Osteoblast (primary cell): ENCODE data around the gene EIF3B. TPM values are rescaled to one million over a fixed set of nuclear protein-coding genes. Genes with fewer than 3 reads are reported as not detected.
A peak's percentile ranks its signal among the peaks of the same experiment; 100 is the strongest.
"Not testable (repeated sequence)": the region's sequence is repeated elsewhere in the genome, so short reads cannot be mapped to it uniquely, and the experiment has no call there.

ENCODE experiments used
- DNase-seq: peaks from one replicate; pipeline ENCODE4 v3.0.0; 2011; ENCODE audit warnings: low spot score, mixed read lengths; ENCODE audit not compliant: insufficient read length; ENCODE audit errors: missing footprints
- H2AFZ ChIP-seq: 2 replicates; pipeline ENCODE4 v1.6.0; 2011; ENCODE audit warnings: mild to moderate bottlenecking, low read length
- H3K27ac ChIP-seq: 2 replicates; pipeline ENCODE4 v1.5.1; 2011; ENCODE audit warnings: mild to moderate bottlenecking, low read depth, low read length, moderate library complexity
- H3K27me3 ChIP-seq: 2 replicates; pipeline ENCODE4 v1.6.0; 2012; ENCODE audit warnings: mild to moderate bottlenecking, control low read depth, inconsistent platforms, low read length, moderate library complexity; ENCODE audit not compliant: insufficient read depth
- H3K36me3 ChIP-seq: 2 replicates; pipeline ENCODE4 v1.5.1; 2011; ENCODE audit warnings: mild to moderate bottlenecking, low read length, control low read depth, moderate library complexity; ENCODE audit not compliant: insufficient read depth
- H3K4me1 ChIP-seq: 2 replicates; pipeline ENCODE4 v1.5.1; 2011; ENCODE audit warnings: mild to moderate bottlenecking, low read length, control low read depth, moderate library complexity; ENCODE audit not compliant: insufficient read depth
- H3K4me2 ChIP-seq: 2 replicates; pipeline ENCODE4 v1.6.0; 2011; ENCODE audit warnings: mild to moderate bottlenecking, low read length; ENCODE audit not compliant: insufficient read depth
- H3K4me3 ChIP-seq: fragments of 200-600 bp; sonication (generic); 3 replicates; pipeline ENCODE4 v1.5.1; 2012; ENCODE audit warnings: mild to moderate bottlenecking, low read length, inconsistent platforms; ENCODE audit not compliant: insufficient read depth
- H3K79me2 ChIP-seq: 2 replicates; pipeline ENCODE4 v1.6.0; 2012; ENCODE audit warnings: mild to moderate bottlenecking, low read length, control low read depth, inconsistent platforms; ENCODE audit not compliant: insufficient read depth
- H3K9me3 ChIP-seq: 2 replicates; pipeline ENCODE4 v1.5.1; 2011; ENCODE audit warnings: low read depth, low read length, control low read depth
- H4K20me1 ChIP-seq: 2 replicates; pipeline ENCODE4 v1.6.0; 2012; ENCODE audit warnings: mild to moderate bottlenecking, low read length, control low read depth; ENCODE audit not compliant: insufficient read depth
- total RNA-seq: library from RNA; depleted of rRNA; stranded (reverse); fragments of >200 nt; gene quantifications from 2 replicates; pipeline ENCODE4 v1.2.3, GENCODE V29; 2012
- TF ChIP-seq, protein P1 (sequence below): IDR thresholded peaks from 2 replicates; pipeline ENCODE4 v1.5.1; 2011; ENCODE audit warnings: mild to moderate bottlenecking, low read depth, low read length, moderate library complexity; ENCODE audit errors: extremely low read depth

The EIF3B gene
- total RNA-seq, 1 donor: 176 TPM

DNA sequence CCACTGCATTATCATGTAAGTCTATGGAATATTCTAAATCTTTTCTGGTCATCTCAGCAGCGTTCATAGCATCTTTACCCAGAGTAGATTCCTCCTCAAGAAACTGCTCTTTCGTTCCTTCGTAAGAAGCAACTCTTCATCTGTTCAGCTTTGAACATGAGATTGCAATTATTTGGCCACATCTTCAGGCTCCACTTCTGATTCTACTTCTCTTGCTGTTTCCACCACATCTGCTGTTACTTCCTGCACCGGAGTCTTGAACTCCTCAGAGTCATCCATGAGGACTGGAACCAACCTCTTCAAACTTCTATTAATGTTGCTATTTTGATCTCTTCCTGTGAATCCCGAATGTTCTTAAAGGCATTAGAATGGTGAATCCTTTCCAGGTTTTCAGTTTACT is 61.4 kb downstream of the EIF3B start:
- H2AFZ ChIP-seq: no peak overlapping the region
- no peaks in the 10 kb centered on the region for H3K9me3 ChIP-seq
- H3K4me3 ChIP-seq: no peak overlapping the region
- H3K36me3 ChIP-seq: no peaks in the 10 kb centered on the region
- peak; percentile 4 for DNase-seq
- H3K4me1 ChIP-seq: peaks cover 33% of the 10 kb centered on the region
- H4K20me1 ChIP-seq: peaks cover 2% of the 10 kb centered on the region
- H3K4me2 ChIP-seq: no peak overlapping the region
- H3K79me2 ChIP-seq: peaks cover 24% of the 10 kb centered on the region
- no peaks in the 10 kb centered on the region for H3K27me3 ChIP-seq
- no peak overlapping the region for H3K27ac ChIP-seq
- TF ChIP-seq, protein P1, sequence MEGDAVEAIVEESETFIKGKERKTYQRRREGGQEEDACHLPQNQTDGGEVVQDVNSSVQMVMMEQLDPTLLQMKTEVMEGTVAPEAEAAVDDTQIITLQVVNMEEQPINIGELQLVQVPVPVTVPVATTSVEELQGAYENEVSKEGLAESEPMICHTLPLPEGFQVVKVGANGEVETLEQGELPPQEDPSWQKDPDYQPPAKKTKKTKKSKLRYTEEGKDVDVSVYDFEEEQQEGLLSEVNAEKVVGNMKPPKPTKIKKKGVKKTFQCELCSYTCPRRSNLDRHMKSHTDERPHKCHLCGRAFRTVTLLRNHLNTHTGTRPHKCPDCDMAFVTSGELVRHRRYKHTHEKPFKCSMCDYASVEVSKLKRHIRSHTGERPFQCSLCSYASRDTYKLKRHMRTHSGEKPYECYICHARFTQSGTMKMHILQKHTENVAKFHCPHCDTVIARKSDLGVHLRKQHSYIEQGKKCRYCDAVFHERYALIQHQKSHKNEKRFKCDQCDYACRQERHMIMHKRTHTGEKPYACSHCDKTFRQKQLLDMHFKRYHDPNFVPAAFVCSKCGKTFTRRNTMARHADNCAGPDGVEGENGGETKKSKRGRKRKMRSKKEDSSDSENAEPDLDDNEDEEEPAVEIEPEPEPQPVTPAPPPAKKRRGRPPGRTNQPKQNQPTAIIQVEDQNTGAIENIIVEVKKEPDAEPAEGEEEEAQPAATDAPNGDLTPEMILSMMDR: no peak

DNA sequence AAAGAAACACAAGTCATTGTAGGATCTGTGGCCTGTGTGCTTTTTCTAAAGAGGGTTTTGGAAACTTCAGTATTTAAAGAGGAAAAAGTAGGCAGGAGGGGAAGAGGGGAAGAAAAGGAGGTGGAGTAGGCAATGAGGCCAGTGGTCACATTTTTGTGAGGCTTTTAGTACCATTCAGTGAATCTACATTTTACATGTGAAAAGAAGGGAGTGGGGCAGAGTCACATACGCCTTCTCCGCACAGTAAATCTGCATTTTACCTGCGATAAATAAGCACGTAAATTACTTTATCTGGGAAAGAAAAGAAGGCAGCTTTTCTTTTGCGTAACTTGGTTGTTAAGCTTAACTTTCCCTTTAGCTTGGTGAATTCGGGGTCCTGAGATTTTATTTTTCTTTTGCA is 62.0 kb downstream of the EIF3B start:
- TF ChIP-seq, protein P1: no peak
- no peak overlapping the region for H2AFZ ChIP-seq
- no peak overlapping the region for H3K4me3 ChIP-seq
- H4K20me1 ChIP-seq: peaks cover 2% of the 10 kb centered on the region
- DNase-seq: no peak
- H3K4me2 ChIP-seq: no peak overlapping the region
- H3K9me3 ChIP-seq: no peaks in the 10 kb centered on the region
- peaks cover 22% of the 10 kb centered on the region for H3K79me2 ChIP-seq
- peaks cover 31% of the 10 kb centered on the region for H3K4me1 ChIP-seq
- no peaks in the 10 kb centered on the region for H3K27me3 ChIP-seq
- no peaks in the 10 kb centered on the region for H3K36me3 ChIP-seq
- H3K27ac ChIP-seq: no peak overlapping the region

DNA sequence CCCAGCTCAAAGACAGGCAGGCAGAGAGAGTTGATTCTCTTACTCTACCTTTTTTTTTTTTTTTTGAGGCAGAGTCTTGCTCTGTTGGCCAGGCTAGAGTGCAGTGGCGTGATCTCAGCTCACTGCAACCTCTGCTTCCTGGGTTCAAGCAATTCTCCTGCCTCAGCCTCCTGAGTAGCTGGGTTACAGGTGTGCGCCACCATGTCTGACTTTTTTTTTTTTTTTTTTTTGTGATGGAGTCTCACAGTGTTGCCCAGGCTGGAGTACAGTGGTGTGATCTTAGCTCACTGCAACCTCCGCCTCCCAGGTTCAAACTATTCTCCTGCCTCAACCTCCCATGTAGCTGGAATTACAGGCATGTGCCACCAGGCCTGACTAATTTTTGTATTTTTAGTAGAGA is 62.6 kb downstream of the EIF3B start:
- H3K4me1 ChIP-seq: peaks cover 25% of the 10 kb centered on the region
- DNase-seq, H3K27me3 ChIP-seq, H3K4me2 ChIP-seq, H4K20me1 ChIP-seq, H3K9me3 ChIP-seq, H3K4me3 ChIP-seq, H3K36me3 ChIP-seq, H2AFZ ChIP-seq: not testable (repeated sequence)
- H3K79me2 ChIP-seq: peaks cover 20% of the 10 kb centered on the region
- H3K27ac ChIP-seq: peak overlapping the region; percentile 54

DNA sequence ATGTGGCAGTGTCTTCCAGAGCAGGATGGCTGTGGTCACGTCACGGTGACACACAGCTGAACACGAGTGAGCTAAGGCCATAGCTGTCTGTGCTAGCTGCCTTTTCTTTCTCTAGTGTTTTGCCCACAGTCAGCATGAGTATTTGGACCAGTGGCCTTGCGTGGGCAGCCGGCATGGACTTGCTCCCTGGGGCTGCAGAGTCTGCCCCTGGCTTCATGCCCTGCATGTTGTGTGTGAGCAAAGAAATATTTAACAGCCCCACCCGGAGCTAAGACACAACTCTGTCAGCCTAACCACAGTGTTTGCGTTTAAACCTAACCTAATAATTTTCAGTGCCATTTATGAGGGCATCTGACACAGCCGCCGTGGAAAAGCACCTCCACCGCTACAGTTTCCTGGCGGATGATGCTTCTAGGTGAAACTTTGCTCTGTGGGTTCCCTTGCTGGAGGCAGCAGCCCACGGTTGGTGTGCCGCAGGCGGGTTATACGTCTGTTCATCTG is 63.4 kb downstream of the EIF3B start:
- peak; percentile 93 for DNase-seq
- peak overlapping the region; percentile 54 for H3K27ac ChIP-seq
- TF ChIP-seq, protein P1: no peak

More for the DNA sequence above, 63.4 kb downstream of the EIF3B start:
- Histone ChIP-seq H3K9me3 (no peaks in the 10 kb centered on the region), H3K36me3 (no peaks in the 10 kb centered on the region), H3K4me3 (peak overlapping the region; percentile 34), H3K4me2 (peak overlapping the region; percentile 75), H3K79me2 (peaks cover 20% of the 10 kb centered on the region), H4K20me1 (peaks cover under 1% of the 10 kb centered on the region), H3K4me1 (peaks cover 17% of the 10 kb centered on the region), H2AFZ (peak overlapping the region; percentile 60), H3K27me3 (no peaks in the 10 kb centered on the region)
